IMR-90 (cell line): Measurements from ENCODE around the gene AAMP. TPM values are rescaled to one million over a fixed set of nuclear protein-coding genes. Genes with fewer than 3 reads are reported as not detected.
A peak's percentile ranks its signal among the peaks of the same experiment; 100 is the strongest.

Experiments
- ATAC-seq: fragments of 200-7000 bp; cut with Tn5 transposase; 2 replicates; pipeline ENCODE4 v1.9.1; 2020; ENCODE audit warnings: low read depth, mild to moderate bottlenecking, moderate library complexity
- BruUV-seq: library from RNA; stranded (reverse); fragments of 400-500 nt; replicated peaks from 2 replicates; lab custom pipeline; 2021; lab: Mats Ljungman, UMichigan
- CTCF ChIA-PET: fragments of 300-600 bp; formaldehyde crosslinking; extraction: SDS; loops from one replicate; lab custom pipeline; 2021; ENCODE audit warnings: antibody characterized with exemption; lab: Yijun Ruan, JAX
- POLR2A ChIA-PET: fragments of 300-600 bp; sonication (Branson Sonifier 250); formaldehyde crosslinking; loops from one replicate; lab custom pipeline; 2022; ENCODE audit warnings: antibody characterized with exemption; ENCODE audit not compliant: unreplicated experiment; lab: Charles Lee
- DNase-seq: peaks from one replicate; pipeline ENCODE4 v3.0.0; 2013
- H2AFZ ChIP-seq: replicated peaks from 2 replicates; pipeline ENCODE3; 2013; ENCODE audit warnings: low read length, mild to moderate bottlenecking; ENCODE audit not compliant: poor library complexity
- H2AK5ac ChIP-seq: 2 replicates; pipeline ENCODE4 v1.6.1; 2013; ENCODE audit warnings: low read depth, low read length, inconsistent platforms
- H2AK9ac ChIP-seq: replicated peaks from 2 replicates; pipeline ENCODE3; 2013; ENCODE audit warnings: mild to moderate bottlenecking, low read depth, low read length, moderate library complexity; ENCODE audit not compliant: poor library complexity
- H2BK120ac ChIP-seq: 2 replicates; pipeline ENCODE4 v1.6.1; 2013; ENCODE audit warnings: low read depth, low read length, inconsistent platforms
- H2BK15ac ChIP-seq: 3 replicates; pipeline ENCODE4 v1.6.1; 2013; ENCODE audit warnings: low read depth, low read length, inconsistent platforms
- H2BK20ac ChIP-seq: 2 replicates; pipeline ENCODE4 v1.6.1; 2013; ENCODE audit warnings: low read depth, mild to moderate bottlenecking, inconsistent platforms, low read length, moderate library complexity
- H2BK5ac ChIP-seq: 2 replicates; pipeline ENCODE4 v1.6.1; 2013; ENCODE audit warnings: mild to moderate bottlenecking, low read depth, low read length, inconsistent platforms; ENCODE audit not compliant: poor library complexity, severe bottlenecking
- H3K14ac ChIP-seq: replicated peaks from 2 replicates; pipeline ENCODE4 v1.6.1; 2013; ENCODE audit warnings: low read depth, low read length, inconsistent platforms
- H3K18ac ChIP-seq: 2 replicates; pipeline ENCODE4 v1.6.1; 2013; ENCODE audit warnings: low read depth, low read length, control low read depth
- H3K23ac ChIP-seq: 2 replicates; pipeline ENCODE4 v1.6.1; 2013; ENCODE audit warnings: low read depth, low read length, inconsistent platforms
- H3K27ac ChIP-seq: 2 replicates; pipeline ENCODE4 v1.5.1; 2013; ENCODE audit warnings: mild to moderate bottlenecking, control low read depth, low read length; ENCODE audit not compliant: insufficient read depth
- H3K27me3 ChIP-seq: 2 replicates; pipeline ENCODE4 v1.6.1; 2013; ENCODE audit warnings: low read length; ENCODE audit not compliant: control insufficient read depth, insufficient read depth
- H3K36me3 ChIP-seq: 2 replicates; pipeline ENCODE4 v1.6.1; 2013; ENCODE audit warnings: low read length, mixed read lengths; ENCODE audit not compliant: control insufficient read depth, insufficient read depth
- H3K4ac ChIP-seq: 2 replicates; pipeline ENCODE4 v1.6.1; 2013; ENCODE audit warnings: low read depth, low read length, inconsistent platforms
- H3K4me1 ChIP-seq: 2 replicates; pipeline ENCODE4 v1.6.1; 2013; ENCODE audit warnings: low read length, mixed read lengths; ENCODE audit not compliant: control insufficient read depth, insufficient read depth
- H3K4me2 ChIP-seq: 2 replicates; pipeline ENCODE4 v1.6.1; 2013; ENCODE audit warnings: low read depth, mild to moderate bottlenecking, control low read depth, low read length, moderate library complexity
- H3K4me3 ChIP-seq: 2 replicates; pipeline ENCODE4 v1.5.1; 2013; ENCODE audit warnings: low read depth, mild to moderate bottlenecking, control low read depth, low read length, moderate library complexity; ENCODE audit not compliant: insufficient read depth
- H3K56ac ChIP-seq: 2 replicates; pipeline ENCODE4 v1.6.1; 2013; ENCODE audit warnings: low read length, inconsistent platforms; ENCODE audit not compliant: insufficient read depth; ENCODE audit errors: extremely low read depth
- H3K79me1 ChIP-seq, 2 experiments: 2 replicates each; pipeline ENCODE4 v1.6.1; 2013; ENCODE audit warnings: low read length in 2 of 2, inconsistent platforms in 1 of 2, low read depth in 1 of 2
- H3K9ac ChIP-seq: 2 replicates; pipeline ENCODE4 v1.6.1; 2013; ENCODE audit warnings: low read depth, low read length, control low read depth
- H3K9me1 ChIP-seq: 2 replicates; pipeline ENCODE4 v1.6.1; 2013; ENCODE audit warnings: low read length, inconsistent platforms; ENCODE audit not compliant: insufficient read depth
- H3K9me3 ChIP-seq: 2 replicates; pipeline ENCODE4 v1.6.1; 2013; ENCODE audit warnings: low read length; ENCODE audit not compliant: control insufficient read depth, insufficient read depth
- H4K20me1 ChIP-seq: 2 replicates; pipeline ENCODE4 v1.6.1; 2013; ENCODE audit warnings: low read length, inconsistent platforms; ENCODE audit not compliant: insufficient read depth
- H4K5ac ChIP-seq: 2 replicates; pipeline ENCODE4 v1.6.1; 2013; ENCODE audit warnings: mild to moderate bottlenecking, low read depth, low read length, control low read depth
- H4K8ac ChIP-seq, 2 experiments: 2 replicates each; pipeline ENCODE4 v1.6.1; 2013; ENCODE audit warnings: low read depth in 2 of 2, low read length in 2 of 2, control low read depth in 1 of 2, inconsistent platforms in 1 of 2
- H4K91ac ChIP-seq: 2 replicates; pipeline ENCODE4 v1.6.1; 2013; ENCODE audit warnings: low read depth, low read length, inconsistent platforms; ENCODE audit not compliant: insufficient read depth
- BHLHE40 ChIP-seq: fragments of 150-350 bp; IDR thresholded peaks from 2 replicates; pipeline ENCODE4 v1.6.1; 2016; ENCODE audit warnings: mild to moderate bottlenecking, low read depth, low read length
- CHD1 ChIP-seq: IDR thresholded peaks from 2 replicates; pipeline ENCODE4 v1.6.1; 2012; ENCODE audit warnings: low read depth, low read length, improper control_type of control experiment
- CTCF ChIP-seq: conservative IDR thresholded peaks from 2 replicates; pipeline ENCODE4 v1.5.1; 2012; ENCODE audit warnings: mild to moderate bottlenecking, low read depth, low read length, improper control_type of control experiment
- ELK1 ChIP-seq: fragments of 150-350 bp; IDR thresholded peaks from 2 replicates; pipeline ENCODE4 v1.6.1; 2016; ENCODE audit warnings: low read depth, mild to moderate bottlenecking, low read length, moderate library complexity, borderline replicate concordance
- FOS ChIP-seq: fragments of 150-350 bp; IDR thresholded peaks from 2 replicates; pipeline ENCODE4 v1.6.1; 2016; ENCODE audit warnings: low read depth, low read length
- MAFK ChIP-seq: IDR thresholded peaks from 2 replicates; pipeline ENCODE4 v1.6.1; 2012; ENCODE audit warnings: low read depth, low read length, improper control_type of control experiment
- MAZ ChIP-seq: IDR thresholded peaks from 2 replicates; pipeline ENCODE4 v1.6.1; 2012; ENCODE audit warnings: low read depth, mild to moderate bottlenecking, low read length, improper control_type of control experiment, moderate library complexity, borderline replicate concordance
- MXI1 ChIP-seq: IDR thresholded peaks from 2 replicates; pipeline ENCODE4 v1.6.1; 2012; ENCODE audit warnings: low read depth, mild to moderate bottlenecking, low read length, moderate library complexity, borderline replicate concordance
- NFE2L2 ChIP-seq: fragments of 150-350 bp; IDR thresholded peaks from 2 replicates; pipeline ENCODE4 v1.6.1; 2016; ENCODE audit warnings: low read depth, mild to moderate bottlenecking, low read length
- POLR2A ChIP-seq: IDR thresholded peaks from 2 replicates; pipeline ENCODE4 v1.6.1; 2012; ENCODE audit warnings: mild to moderate bottlenecking, low read depth, low read length
- RAD21 ChIP-seq: IDR thresholded peaks from 2 replicates; pipeline ENCODE4 v1.6.1; 2012; ENCODE audit warnings: low read length, improper control_type of control experiment
- RFX5 ChIP-seq: IDR thresholded peaks from 2 replicates; pipeline ENCODE4 v1.8.0; 2012; ENCODE audit warnings: low read depth, mild to moderate bottlenecking, low read length, moderate library complexity
- SMC3 ChIP-seq: fragments of 150-350 bp; IDR thresholded peaks from 2 replicates; pipeline ENCODE4 v1.6.1; 2016; ENCODE audit warnings: low read depth, mild to moderate bottlenecking, antibody characterized with exemption, low read length, moderate library complexity
- USF2 ChIP-seq: fragments of 150-350 bp; IDR thresholded peaks from 2 replicates; pipeline ENCODE4 v1.6.1; 2017; ENCODE audit warnings: mild to moderate bottlenecking, antibody characterized with exemption, low read length, low read depth
- WGBS, 2 experiments: methylation state at CpG; one replicate each; pipeline versions ENCODE4 v1.1.5 to v1.1.7; 2013; ENCODE audit warnings: missing lambda C conversion rate in 2 of 2; ENCODE audit not compliant: insufficient read length in 1 of 2; ENCODE audit errors: extremely low coverage in 2 of 2; 5-methylcytosine and 5-hydroxymethylcytosine counted together
- dilution Hi-C: fragments of 300-500 bp; cut with HindIII; formaldehyde crosslinking; loops from one replicate; pipeline ENCODE4 v1.14.3; 2018; ENCODE audit warnings: low sequenced_read_pairs; ENCODE audit not compliant: unreplicated experiment
- in situ Hi-C: fragments of 300-500 bp; cut with MboI; formaldehyde crosslinking; loops from 3 replicates; pipeline ENCODE4 v1.14.3; 2019; ENCODE audit warnings: low sequenced_read_pairs, inconsistent platforms, mixed read lengths
- intact Hi-C: fragments of 100-400 bp; cut with micrococcal nuclease; formaldehyde crosslinking; loops from 2 replicates; pipeline ENCODE4 v1.10.0; 2022
- polyA plus RNA-seq, 3 experiments: library from polyadenylated mRNA; depleted of rRNA; stranded (reverse); fragments of >200 nt; gene quantifications; 2 replicates each; pipeline ENCODE4 v1.2.3, GENCODE V29; 2012; ENCODE audit warnings: low replicate concordance in 1 of 3
- total RNA-seq: library from RNA; depleted of rRNA; stranded (reverse); fragments of >200 nt; gene quantifications from 2 replicates; pipeline ENCODE4 v1.2.3, GENCODE V29; 2012

Gene AAMP
- total and polyA plus RNA-seq, 2 of the 4 experiments (the other 2 are of a cell fraction) = 104 to 112 TPM

GRCh38 chr2:218219934-218220333 lies 50.0 kb downstream of the AAMP start:
- dilution Hi-C loops = no loop called here
- peaks cover 0 to 44% of the 10 kb centered on the region in 2 experiments; a peak in 2 of 4 replicates for H3K79me1 ChIP-seq
- CTCF ChIA-PET = no interaction called here
- H4K91ac ChIP-seq = no peak overlapping the region
- no peak overlapping the region for H4K5ac ChIP-seq
- H2BK15ac ChIP-seq = no peak overlapping the region
- H2AFZ ChIP-seq = no peak overlapping the region
- no peak overlapping the region for H3K4ac ChIP-seq
- peak overlapping the region; percentile 67; the same call in 1 of the 2 replicates for H3K23ac ChIP-seq
- TF ChIP-seq BHLHE40 = no peak
- no peak for TF ChIP-seq MAZ
- no peak for TF ChIP-seq SMC3
- TF ChIP-seq POLR2A = no peak
- TF ChIP-seq ELK1 = no peak
- TF ChIP-seq MAFK = no peak
- no peak for TF ChIP-seq RFX5
- no peak for TF ChIP-seq USF2
- TF ChIP-seq FOS = no peak
- no peak for TF ChIP-seq RAD21
- TF ChIP-seq CTCF = no peak
- no peak for TF ChIP-seq MXI1
- TF ChIP-seq NFE2L2 = no peak
- no peak for TF ChIP-seq CHD1
- no peak overlapping the region for H3K18ac ChIP-seq
- peak overlapping the region; percentile 23; the same call in 1 of the 2 replicates for H3K14ac ChIP-seq
- peak overlapping the region; percentile 25; the same call in 1 of the 2 replicates for H3K56ac ChIP-seq
- H3K36me3 ChIP-seq = peaks cover 10% of the 10 kb centered on the region
- H3K27me3 ChIP-seq = no peaks in the 10 kb centered on the region
- no peak overlapping the region for H3K4me3 ChIP-seq
- POLR2A ChIA-PET = interaction anchor here (0.6 to 0.7 kb wide), 2 partner anchors 526 to 1153 kb away, joined by 3 to 7 read pairs; no protein-coding TSS in a partner anchor
- no peak for DNase-seq
- H2AK9ac ChIP-seq = no peak overlapping the region
- no peak overlapping the region for H2BK5ac ChIP-seq
- H3K9me1 ChIP-seq = peaks cover 16% of the 10 kb centered on the region
- intact Hi-C loops = no loop called here
- peaks cover 74% of the 10 kb centered on the region for H4K20me1 ChIP-seq
- H3K4me1 ChIP-seq = peaks cover 22% of the 10 kb centered on the region
- H3K4me2 ChIP-seq = peak overlapping the region; percentile 51
- in situ Hi-C loops = no loop called here
- WGBS, 2 experiments = no CpG with 5 or more reads among the region's 2 CpGs
- no peak overlapping the region for H2BK120ac ChIP-seq
- no peak overlapping the region for H4K8ac ChIP-seq
- no TSS peak for BruUV-seq
- no peak for ATAC-seq
- no peak overlapping the region for H3K9ac ChIP-seq
- H3K9me3 ChIP-seq = no peaks in the 10 kb centered on the region
- H3K27ac ChIP-seq = no peak overlapping the region
- no peak overlapping the region for H2BK20ac ChIP-seq
- H2AK5ac ChIP-seq = no peak overlapping the region
